IPS DF 19.7 (cell line): Measurements from ENCODE around the gene CTSE.

Source experiments
- DNase-seq: peaks from one replicate; pipeline ENCODE4 v3.0.0-alpha.2; 2013; ENCODE audit warnings: low read depth, low spot score

CTSE gene

DNA sequence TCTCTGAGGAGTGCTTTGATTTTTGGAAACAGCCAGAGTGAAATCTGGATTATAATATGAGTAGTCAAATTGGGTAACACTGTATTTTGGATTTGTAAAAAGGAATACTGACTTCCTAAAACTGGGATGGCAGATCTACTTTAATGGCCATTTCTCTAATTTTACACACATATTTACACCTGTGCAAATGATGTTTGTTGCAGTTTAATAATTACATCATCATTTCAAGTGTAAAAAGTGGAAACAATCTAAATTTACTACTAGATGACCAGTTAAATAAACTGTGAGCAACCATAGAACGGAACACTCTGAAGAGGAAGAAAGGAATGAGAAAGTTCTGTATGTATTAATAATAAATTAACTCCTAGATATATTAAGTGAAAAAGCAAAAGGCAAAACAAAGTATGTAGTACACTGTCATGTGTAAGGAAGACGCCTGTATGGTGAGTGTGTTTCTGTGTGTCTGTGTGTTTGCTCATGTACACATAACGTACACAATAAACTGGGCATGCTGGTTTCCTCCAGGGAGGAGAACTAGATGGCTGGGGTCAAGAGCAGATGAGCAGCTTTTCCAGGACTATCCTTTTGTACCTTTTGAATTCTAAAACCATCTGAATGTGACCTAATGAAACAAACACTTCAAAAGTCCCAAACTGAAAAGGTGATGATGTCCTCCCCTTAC is 26.4 kb upstream of the CTSE start:
- DNase-seq, result no peak

DNA sequence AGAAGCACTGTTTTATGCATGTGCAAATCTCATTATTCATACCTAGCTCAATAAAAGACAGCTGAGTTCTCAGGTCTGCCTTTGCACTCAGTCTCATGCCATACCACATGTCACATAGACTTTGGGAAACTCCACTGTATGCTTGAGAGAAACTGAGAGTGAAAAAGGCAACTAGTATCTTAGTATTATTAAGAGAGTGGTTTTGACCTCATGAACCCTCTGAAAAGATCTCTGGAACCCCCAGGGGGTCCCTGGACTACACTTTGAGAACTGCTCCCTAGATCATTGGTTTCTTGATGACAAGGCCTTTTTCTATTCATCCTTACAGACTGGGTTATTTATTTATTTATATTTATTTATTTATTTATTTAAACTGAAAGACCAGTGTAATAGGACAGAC is 25.6 kb upstream of the CTSE start:
- DNase-seq, result no peak

DNA sequence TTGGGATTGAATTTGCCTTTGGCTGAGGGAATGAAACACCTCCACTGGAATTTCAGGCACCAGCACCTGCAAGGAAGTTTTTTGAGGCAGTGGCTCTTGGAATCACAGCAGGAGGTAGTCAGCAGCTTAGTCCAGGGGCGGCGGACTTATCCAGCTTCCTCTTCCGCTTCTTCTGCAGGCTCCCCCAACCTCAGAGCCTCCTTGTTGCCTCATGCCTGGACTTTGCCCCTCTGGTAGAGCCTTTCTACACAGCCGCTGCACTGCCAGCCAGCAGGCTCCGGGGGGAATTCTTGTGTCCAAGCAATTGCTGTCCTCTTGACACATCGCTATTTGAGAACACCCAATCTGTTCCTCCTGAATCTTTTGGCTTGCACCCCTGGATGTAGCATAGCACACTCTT is 24.9 kb upstream of the CTSE start:
- no peak for DNase-seq

- no peak for DNase-seq
Observed at GRCh38 chr1:206047271-206047670, 23.6 kb upstream of the CTSE start.

DNA sequence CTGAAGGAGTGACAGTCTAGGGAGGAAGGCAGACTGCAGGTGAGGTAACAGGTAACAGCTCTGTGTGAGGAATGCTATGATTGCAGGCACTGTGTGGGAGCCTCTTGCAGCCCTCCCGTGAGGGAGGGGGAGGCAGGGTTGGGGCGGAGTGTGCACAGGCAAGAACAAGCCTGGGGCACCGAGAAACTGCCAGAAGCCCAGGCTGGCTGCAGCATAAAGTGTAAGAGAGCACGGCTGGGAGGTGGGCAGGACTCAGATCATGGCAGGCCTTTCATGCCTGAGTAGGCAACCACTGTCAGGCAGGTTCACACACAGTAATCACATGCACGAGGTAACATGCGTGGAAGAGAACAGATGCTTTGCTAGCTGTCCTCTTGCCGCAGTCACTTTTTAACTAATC is 17.9 kb upstream of the CTSE start:
- DNase-seq, result no peak

- no peak for DNase-seq
Observed at GRCh38 chr1:206040328-206040727, 16.6 kb upstream of the CTSE start.

- DNase-seq, result no peak
Observed at GRCh38 chr1:206039046-206039973, 15.6 kb upstream of the CTSE start.

GRCh38 chr1:206037581-206037980 is 13.9 kb upstream of the CTSE start:
- no peak for DNase-seq

GRCh38 chr1:206036663-206037455 is 13.2 kb upstream of the CTSE start:
- no peak for DNase-seq

DNA sequence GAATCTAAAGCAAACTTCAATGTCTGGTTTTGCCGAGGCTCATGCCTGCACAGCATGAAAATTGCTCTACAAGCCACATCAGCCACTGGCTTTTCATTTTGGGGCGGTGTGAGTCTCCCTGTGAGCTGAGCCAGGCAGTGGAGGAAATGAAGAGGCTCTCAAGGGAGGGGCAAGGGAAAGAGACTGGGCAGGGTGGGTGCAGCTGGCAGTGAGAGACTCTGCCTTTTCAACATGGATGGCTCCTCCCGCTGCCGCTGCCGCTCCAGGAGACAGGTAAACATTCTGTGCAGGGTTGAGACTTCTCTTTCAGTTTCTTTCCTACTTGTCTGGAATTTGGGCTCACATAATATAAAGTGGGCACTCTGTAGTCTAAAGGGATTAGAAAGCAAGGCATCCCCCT is 11.3 kb upstream of the CTSE start:
- no peak for DNase-seq

DNA sequence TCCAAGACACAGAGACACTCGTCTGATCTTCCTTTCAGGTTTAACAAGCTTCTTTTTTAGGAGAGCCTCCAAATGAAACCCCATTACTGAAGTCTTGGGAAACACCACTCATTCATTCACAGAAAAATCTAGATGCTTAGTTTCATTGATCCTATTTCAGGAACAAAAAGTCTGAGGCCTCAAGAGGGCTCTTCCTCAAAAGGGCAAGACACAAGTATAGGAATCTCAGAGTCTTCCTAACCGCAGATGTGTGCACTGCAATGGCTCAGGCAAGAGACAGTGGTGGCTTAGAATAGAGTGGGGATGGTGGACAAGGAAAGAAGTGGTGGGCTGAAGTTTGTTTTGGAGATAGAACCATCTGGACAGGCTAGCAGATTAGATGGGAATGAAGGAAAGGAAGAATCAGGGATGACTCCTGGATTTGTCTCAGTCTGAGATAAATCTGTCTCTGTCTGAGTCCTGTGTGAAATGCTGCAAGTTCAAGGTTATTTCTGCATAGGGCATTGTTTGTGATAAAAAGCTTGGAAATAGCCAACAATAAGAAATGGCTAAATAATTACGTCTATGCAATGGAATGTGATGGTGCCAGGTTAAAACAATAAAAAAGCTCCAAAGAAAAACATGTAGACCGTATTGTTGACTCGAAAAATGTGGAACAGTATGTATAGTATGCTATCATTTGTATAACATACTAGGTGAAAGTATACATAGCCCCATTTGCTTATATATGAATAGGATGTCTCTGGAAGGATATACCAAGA is 8.9 kb upstream of the CTSE start:
- DNase-seq, result no peak

DNA sequence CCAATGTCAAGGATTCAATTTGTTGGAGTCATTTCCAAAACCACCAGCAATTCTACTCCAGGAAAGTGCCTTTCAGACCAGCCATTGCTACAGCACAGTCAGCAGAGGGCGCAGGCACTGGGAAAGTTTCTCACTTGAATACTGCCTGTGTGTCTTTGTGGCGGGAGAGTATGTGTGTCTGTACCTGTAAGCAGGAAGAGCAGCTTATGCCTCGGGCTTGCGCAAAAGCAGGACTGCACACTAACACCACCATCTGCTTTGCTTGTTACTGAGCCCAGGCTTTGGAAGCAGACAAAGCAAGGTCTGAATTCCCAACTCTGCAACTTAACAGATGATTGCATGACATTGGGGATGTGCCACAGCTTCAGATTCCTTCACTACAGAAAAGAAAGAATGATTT is 7.0 kb upstream of the CTSE start:
- peak; percentile 70 for DNase-seq

DNA sequence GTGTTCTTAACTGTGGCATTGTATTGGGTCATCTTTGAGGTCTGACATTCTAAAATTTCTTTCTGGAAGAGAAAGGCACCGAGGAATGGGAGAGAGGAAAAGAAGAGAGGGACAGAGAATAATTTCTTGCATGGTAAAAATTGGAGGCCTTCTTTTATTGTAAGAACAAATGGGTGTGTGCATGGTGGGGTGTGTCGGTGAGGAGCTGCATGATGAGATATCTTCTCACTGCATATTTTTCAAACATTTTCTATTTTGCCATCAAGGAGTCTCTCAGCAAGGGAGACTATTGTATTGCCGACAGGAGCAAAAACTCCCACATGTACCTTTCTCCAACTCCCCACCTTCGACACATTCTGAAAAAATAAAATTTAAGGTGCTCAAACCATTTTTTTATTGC is 6.5 kb upstream of the CTSE start:
- no peak for DNase-seq

DNA sequence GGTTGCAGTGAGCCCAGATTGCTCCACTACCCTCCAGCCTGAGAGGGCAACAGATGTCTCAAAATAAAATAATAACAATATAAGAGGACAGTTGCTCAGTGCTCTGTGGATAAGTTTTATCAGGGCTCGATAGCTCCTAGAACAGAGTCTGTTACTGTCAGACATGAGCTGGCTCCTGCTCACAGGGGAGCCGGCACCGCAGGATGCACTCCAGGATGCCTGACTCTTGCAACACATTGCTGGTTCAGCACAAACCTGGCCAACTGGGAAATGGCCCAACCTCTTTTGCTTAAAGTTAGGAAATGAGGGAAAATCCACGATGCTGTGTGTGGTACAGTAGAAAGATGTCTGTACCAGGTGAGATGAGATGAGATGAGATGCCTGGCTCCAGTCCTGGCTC is 5.8 kb upstream of the CTSE start:
- DNase-seq, result no peak

DNA sequence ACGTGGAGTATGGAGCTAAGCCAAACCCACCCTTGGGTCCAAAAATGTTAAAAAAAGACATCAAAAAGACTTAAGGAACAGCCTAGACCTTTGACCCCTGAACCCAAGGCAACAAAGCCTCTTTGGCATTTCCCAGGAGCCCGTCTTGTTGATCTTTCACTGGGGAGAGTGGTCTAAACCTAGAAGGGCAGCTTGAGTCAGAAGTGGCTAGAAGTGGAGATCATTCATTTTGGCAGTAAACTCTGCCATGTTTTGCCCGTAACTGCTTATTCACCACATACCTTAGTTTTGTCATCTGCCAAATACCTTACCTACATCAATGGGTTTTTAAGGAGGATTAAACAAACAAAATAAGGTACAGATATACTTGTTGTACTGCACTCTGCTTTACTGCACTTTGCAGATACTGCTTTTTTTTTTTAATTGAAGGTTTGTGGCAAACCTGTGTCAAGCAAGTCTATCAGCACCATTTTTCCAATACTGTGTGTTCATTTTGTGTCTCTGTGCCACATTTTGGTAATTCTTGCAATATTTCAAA is 1.7 kb upstream of the CTSE start:
- DNase-seq, result no peak

DNA sequence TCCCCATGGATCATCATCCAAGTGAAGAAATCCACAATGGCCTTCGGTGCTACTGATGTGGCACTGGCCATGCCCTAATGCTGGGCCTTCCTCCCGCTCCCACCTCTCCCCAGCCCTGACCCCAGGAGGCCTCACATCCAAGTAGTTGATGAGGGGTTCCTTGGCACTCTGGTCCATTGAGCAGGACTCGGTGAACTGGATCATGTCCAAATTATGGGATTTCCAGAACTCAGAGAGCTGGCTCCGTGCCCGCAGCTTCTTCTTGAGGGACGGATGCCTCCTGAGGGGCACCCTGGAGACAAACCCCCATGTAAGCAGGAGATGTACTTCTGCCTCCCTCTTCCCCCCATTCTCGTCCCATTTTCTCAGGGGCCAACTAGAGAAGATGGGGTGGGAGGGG is 929 bp downstream of the CTSE start:
- no peak for DNase-seq

DNA sequence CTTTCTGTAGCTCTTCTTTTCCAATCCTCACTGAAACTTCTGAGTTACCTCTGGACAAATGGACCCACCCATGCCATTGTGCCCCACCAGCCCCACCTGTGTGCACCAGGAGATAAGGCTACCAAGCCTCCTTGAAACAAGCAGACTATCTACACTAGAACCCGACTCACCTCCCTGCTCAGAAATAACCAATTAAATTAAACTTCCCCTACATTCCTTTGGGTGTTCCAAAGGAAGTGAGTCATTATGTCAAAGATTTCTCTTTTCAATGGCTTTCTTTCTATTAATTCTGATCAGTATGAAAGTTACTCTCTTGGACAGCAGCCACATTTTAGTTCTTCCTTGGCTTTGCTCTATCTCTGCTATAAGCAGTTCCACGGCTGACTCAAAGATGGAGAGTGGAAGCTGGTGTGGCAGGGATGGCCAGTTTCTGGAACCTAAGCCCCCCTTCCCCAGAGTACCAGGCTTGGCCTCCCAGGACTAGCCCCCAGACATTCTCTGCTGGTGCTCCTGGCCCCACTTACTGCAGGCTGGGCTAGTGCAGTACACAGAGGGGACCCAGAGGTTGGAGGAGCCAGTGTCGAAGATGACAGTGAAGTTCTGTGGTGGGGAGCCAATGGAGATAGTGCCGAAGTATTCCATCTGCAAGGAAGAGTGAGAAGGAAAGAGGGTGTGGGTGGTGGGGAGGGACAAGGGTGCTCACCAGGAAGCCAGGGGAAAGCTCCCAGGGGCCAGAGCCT is 1.9 kb downstream of the CTSE start:
- no peak for DNase-seq

- DNase-seq, result no peak
Observed at GRCh38 chr1:206021008-206021625, 2.6 kb downstream of the CTSE start.

DNA sequence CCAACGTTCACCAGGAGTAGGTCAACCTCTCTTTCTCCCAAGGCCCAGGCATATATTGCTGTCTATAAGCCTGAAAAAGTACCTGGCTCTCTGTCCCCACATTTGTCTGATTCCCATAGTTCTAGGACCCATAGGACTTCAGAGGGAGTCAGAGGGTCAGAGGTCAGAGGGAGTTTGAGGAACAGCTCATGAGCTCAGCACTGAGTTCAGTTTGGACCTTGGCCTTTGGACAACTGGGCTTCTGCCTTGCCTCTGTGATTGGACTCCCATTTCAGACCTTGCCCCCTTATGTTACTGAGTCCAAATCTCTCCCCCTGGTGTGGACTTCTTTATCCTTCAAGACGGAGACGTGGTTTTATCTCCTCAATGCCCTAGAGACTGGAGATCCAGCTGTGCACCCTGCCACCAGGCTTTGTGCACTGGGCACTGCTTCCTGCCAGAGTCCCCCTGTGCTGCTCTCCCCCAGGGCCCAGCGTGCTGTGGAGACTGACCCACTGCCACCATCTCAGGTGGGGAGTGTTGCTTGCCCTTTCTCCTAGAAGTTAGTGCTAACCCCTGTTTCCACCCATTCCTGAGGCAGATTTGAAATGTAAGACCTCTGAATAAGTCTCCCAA is 3.2 kb downstream of the CTSE start:
- no peak for DNase-seq

DNA sequence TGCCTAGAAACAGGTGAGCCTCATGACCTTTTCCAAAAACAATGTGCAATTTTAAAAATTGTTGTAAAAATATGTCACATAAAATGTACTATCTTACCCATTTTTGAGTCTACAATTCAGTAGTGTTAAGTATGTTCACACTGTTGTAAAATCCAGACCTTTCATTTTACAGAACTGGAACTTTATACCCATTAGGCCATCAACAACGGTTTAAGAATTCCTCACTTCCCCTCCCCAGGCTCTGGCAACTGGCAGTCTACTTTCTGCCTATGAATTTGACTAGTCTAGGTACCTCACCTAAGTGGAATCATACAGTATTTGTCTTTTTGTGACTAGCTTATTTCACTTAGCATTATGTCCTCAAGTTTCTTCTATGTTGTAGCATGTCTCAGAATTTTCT is 8.6 kb downstream of the CTSE start:
- no peak for DNase-seq
